ENCODE measurements around the gene NFIA.

Gene NFIA

DNA sequence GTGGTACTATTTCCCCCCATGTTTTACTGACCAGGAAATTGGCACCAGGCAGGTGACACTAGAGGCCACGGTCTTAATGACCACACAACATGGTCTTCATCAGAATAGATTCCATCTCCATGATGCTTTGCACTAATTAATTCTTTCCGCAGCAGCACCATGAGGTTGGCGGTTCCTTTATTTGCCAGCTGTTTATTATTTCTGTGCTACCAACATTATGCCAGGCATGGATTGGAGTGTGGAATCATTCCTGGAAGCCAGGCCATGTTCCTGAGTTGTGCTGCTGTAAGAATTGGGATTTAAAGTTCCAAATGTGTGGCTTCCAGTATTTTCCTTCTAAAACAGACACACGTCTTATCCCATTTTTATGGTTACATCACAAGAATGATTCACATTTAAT is 107.8 kb downstream of the NFIA start:
- no peak for DNase-seq

GRCh38 chr1:61190618-61191432 is 108.5 kb downstream of the NFIA start:
- DNase-seq, result no peak

- no peak for DNase-seq
Measured at GRCh38 chr1:61191433-61191720, 109.0 kb downstream of the NFIA start.

GRCh38 chr1:61192663-61193330 is 110.4 kb downstream of the NFIA start:
- no peak for DNase-seq

GRCh38 chr1:61193808-61194207 is 111.4 kb downstream of the NFIA start:
- DNase-seq, result no peak

DNA sequence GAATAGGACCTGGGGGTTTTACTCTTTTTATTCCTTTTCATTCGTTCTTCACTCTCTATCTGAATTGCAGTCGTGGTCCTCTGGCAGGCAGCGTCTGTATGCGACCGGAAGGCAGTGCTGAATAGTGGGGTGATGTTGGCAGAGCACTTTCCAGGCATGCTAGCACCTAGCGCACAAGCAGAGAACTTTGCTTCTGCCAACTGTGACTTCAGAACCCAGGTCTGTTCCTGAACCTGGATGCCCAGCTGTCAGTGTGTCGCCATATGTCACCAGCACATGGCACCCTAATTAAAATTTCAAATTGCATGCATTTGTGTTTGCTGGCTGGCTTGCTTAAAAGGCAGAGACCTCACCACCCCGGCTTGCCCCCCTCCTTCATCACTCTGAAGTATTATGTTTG is 116.2 kb downstream of the NFIA start:
- no peak for DNase-seq

- no peak for DNase-seq
Measured at GRCh38 chr1:61201035-61201434, 118.7 kb downstream of the NFIA start.

DNA sequence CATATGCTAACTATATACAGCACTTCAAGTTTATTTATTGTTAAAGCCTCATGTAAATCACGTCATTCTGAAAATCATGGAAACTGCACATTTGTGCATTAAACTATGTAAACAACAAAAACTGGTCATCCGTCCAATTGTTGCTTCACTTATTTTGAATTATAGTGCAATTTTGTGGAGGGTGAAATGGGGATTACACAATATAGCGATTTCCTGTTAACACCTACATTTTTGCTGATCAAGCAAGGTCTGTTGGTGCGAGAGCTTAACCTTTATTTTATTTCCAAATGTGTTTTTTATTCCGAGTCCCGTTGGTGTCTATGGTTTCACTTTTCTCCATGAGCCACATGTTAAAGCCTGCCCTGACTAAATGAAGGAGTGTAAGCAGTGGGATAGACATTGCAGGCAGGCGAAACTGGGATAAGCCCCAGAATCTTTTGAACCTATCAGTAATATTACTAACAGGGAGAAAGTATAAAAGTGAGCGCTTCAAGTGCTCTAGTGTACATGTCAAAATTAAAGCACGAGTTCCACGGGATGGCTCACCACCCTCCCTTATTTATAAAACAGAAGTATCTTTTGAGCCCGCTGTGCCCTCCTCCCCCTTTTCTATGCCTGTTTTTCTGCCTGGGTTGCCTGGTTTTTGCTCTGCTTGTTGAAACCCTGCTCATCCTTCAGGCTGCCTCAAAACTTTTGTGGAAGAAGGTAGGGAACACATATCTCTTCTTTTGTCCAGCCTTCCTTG is 120.7 kb downstream of the NFIA start:
- DNase-seq, result no peak

DNA sequence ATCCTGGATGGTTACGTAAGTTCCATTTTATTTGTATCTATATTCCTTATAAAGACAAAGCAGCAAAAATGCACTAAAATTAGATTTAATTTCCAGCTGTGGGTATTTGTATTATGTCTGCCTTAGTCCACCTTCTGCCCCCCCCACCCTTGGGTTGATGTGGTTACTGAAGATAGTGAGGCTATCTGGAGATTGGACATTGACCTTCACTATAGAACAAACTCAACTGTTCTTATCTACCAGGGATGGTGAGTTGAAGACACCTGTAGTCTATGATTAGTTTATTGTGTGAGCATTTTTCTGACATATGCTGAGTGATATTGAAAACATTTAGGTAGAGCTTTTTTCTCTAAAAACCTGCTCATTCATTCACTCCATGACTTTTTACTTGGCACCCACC is 122.2 kb downstream of the NFIA start:
- DNase-seq, result no peak

DNA sequence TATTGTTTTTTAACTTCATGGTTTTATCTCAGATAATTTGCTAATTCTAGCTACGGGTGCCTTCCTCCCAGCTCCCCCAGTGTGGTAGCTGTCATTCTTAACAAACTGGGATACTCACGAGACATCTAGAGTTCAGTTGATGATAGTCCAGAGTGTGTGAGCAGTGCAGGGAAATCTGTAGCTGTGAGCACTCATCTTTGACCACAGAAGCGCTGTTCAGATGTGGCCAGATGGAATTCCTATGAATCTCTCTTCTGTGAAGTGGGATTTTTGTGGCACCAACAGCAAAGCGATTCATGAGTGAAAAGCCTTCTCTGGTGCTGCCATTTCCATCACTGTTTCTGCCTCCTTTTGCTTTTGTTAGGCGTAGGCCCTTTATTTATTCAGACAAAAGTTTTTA is 125.1 kb downstream of the NFIA start:
- DNase-seq, result no peak

GRCh38 chr1:61208172-61208571 is 125.8 kb downstream of the NFIA start:
- no peak for DNase-seq

GRCh38 chr1:61208831-61209230 is 126.5 kb downstream of the NFIA start:
- no peak for DNase-seq

- no peak for DNase-seq
Measured at GRCh38 chr1:61210435-61211154, 128.2 kb downstream of the NFIA start.

DNA sequence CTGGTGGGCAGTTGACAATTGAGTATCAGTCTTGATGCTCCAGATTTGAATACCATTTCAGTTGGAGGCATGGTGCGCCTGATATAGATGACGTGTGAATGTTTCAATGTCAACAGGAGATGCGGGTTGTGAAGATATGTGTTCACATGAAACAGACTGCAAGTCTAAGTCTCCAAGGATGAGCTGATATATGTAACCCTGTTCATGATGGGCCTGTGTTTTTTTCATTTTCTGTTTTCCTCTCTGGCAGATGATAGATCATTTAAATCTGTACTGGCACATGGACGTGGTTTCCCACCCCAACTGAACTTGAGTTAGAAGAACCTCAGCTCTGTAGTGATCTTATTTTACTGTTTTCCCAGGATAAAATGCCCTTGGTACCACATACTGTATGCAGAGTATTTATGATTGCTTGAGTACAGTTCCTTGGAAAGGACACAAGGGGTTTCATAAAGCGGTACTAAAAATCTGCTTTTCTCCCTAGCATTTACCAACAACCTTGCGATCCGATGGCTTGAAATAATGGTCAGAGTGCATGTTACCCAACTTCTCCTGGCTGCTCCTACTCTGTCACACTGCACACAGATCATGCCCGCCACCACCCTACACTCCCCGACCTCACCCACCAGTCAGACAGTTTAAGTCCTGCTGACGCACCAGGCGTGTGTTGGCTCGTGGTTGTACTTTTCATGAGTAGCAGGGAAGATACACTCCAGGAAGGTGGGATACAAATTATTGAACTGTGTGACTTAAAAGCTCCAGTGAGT is 131.1 kb downstream of the NFIA start:
- DNase-seq, result no peak

DNA sequence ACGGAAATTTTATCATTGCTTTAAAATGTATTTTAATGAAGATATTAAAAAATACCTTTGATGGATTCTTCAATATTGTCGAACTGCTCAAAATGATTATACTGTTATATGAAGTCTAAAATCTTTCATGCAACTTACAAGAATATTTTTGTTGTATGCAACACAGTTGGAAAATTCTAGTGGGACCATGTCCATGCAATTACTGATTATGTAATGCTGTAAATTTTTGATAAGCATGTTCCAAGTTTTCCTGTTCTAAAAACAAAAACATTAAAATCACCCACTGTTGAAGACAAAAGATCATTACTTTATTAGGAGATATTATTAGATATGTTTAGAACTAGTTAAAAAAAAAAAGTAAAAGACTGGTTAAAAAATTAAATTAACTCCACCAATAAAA is 132.8 kb downstream of the NFIA start:
- DNase-seq, result no peak

DNA sequence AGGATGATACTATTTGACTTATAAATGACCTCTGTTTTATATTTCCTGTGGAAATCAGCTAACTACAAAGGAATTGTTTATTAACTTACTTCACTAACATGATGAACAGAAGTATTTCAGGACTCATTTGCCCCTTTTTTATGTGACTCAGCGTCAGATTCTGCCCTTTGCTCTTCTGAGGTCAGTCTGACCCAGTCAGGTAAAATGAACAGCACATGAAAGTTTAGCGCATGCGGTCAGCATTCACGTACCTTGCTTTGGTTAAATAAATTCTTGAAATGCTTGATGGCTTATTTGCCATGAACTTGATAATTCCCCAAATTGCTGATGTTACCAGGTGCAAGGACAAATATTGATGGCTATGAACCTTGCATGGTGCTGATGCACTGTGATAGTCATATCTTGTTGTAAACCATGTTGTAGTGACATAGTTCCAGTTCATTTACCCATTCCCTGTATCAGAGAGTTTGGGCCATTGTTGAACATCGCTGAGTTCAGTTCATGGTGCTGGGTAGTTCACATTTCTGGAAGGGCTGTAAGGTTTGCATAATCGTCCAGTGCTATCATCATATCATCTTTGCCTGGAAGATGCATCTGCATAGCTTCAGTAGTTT is 133.4 kb downstream of the NFIA start:
- DNase-seq, result no peak

GRCh38 chr1:61220536-61220935 is 138.2 kb downstream of the NFIA start:
- no peak for DNase-seq

- DNase-seq, result no peak
Measured at GRCh38 chr1:61221642-61222041, 139.3 kb downstream of the NFIA start.

DNA sequence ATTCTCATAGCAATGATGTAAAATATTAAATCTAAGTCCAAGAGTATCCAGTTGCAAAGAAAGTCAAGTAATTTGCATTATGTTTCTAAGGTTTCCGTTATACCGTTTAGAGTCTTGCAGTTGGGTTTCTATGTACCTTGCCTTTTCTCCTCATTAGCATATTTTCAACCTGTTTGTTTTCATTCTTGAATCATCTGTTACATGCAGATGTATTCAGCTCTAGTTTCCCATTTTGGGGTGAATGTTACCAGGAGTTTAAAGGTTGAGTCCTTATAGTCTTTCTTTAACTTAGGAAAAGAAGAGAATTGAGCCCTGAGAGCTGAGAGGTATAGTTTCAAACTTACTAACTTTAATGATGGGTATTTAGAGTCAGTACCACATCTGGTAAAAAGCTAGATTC is 139.9 kb downstream of the NFIA start:
- DNase-seq, result no peak

DNA sequence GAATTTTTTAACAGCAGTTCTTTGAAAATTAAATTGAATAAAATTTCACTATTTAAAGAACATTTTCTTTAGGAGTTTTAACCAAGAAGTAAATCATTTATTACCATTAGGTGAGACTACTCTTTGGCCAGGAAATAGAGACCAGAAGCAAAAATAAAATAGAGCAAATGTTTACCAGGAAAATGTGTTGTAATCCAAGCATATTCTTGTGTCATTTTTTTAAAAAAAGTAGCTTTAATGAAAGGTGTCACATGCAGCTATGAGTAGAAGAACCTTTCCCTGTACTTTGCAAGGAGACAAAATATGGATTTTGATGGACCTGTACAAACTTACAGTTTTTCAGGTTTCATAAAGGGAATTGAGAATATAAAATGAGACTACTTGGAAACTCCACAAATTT is 140.8 kb downstream of the NFIA start:
- DNase-seq, result no peak

DNA sequence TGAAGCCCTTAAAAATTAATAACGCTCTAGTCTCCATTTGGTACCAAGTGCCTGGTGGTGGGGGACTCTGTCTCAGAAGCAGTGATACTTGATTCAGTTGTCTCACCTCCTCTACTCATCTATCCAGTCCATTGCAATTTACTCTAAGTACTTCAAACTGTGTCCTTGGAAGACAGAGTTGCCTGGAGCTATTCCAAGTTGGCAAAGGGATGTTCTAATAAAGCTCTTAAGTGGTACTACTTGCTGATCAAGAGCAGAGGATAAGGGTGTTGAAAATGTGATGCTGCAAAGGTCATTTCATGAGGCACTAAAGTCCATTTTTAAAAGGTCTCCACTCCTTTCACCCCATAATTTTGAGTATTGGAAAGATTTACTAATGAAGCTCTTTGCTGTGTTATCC is 142.2 kb downstream of the NFIA start:
- no peak for DNase-seq

- no peak for DNase-seq
Measured at GRCh38 chr1:61225478-61225877, 143.1 kb downstream of the NFIA start.

All from NCI-H1417 treated with DMSO at 0.1 percent for 48 hours (cell line).